Muscle layer of colon (tissue), 2 donors: ENCODE results near the gene RGMB.
A peak's percentile ranks its signal among the peaks of the same experiment; 100 is the strongest.
"Not testable (repeated sequence)": the region's sequence is repeated elsewhere in the genome, so short reads cannot be mapped to it uniquely, and the experiment has no call there.

ENCODE experiments used
- H3K27ac ChIP-seq: one replicate; pipeline ENCODE4 v1.7.0; 2013; ENCODE audit warnings: low read depth, mild to moderate bottlenecking, low read length, moderate library complexity
- H3K27me3 ChIP-seq, 2 donors: one replicate each; pipeline ENCODE4 v1.7.0; 2013; ENCODE audit warnings: low read length in 2 of 2, mild to moderate bottlenecking in 2 of 2; ENCODE audit not compliant: insufficient read depth in 2 of 2, control insufficient read depth in 1 of 2
- H3K36me3 ChIP-seq: one replicate; pipeline ENCODE4 v1.7.0; 2013; ENCODE audit warnings: mild to moderate bottlenecking, low read length; ENCODE audit not compliant: insufficient read depth
- H3K4me1 ChIP-seq: one replicate; pipeline ENCODE4 v1.7.0; 2013; ENCODE audit warnings: mild to moderate bottlenecking, low read length; ENCODE audit not compliant: insufficient read depth
- H3K4me3 ChIP-seq, 2 donors: one replicate each; pipeline ENCODE4 v1.7.0; 2013; ENCODE audit warnings: low read length in 2 of 2, low read depth in 1 of 2, mild to moderate bottlenecking in 1 of 2, moderate library complexity in 1 of 2
- H3K9ac ChIP-seq: one replicate; pipeline ENCODE4 v1.7.0; 2013; ENCODE audit warnings: low read length
- H3K9me3 ChIP-seq: one replicate; pipeline ENCODE4 v1.7.0; 2013; ENCODE audit warnings: mild to moderate bottlenecking, low read length
- donor health status: abdominal sarcoma.
- donor health status: Adenocarcinoma of cecum.

Gene RGMB

GRCh38 chr5:98749046-98749445, 24.4 kb upstream of the RGMB start:
- Histone ChIP-seq H3K36me3 (no peaks in the 10 kb centered on the region), H3K27me3 (no peaks in the 10 kb centered on the region), H3K27ac (no peak overlapping the region), H3K9me3 (no peaks in the 10 kb centered on the region), H3K4me1 (no peaks in the 10 kb centered on the region), H3K9ac (no peak overlapping the region), H3K4me3 (no peak overlapping the region)

GRCh38 chr5:98750693-98751092, 22.8 kb upstream of the RGMB start:
- no peak overlapping the region for H3K27ac ChIP-seq
- no peak overlapping the region for H3K9ac ChIP-seq
- no peaks in the 10 kb centered on the region for H3K4me1 ChIP-seq
- H3K9me3 ChIP-seq = no peaks in the 10 kb centered on the region
- no peaks in the 10 kb centered on the region for H3K27me3 ChIP-seq
- no peak overlapping the region for H3K4me3 ChIP-seq
- no peaks in the 10 kb centered on the region for H3K36me3 ChIP-seq

GRCh38 chr5:98752331-98752730, 21.1 kb upstream of the RGMB start:
- not testable (repeated sequence) for H3K27ac ChIP-seq, H3K9ac ChIP-seq, H3K9me3 ChIP-seq, H3K36me3 ChIP-seq, H3K27me3 ChIP-seq, H3K4me3 ChIP-seq, H3K4me1 ChIP-seq

- not testable (repeated sequence) for H3K27me3 ChIP-seq, H3K27ac ChIP-seq, H3K36me3 ChIP-seq, H3K9me3 ChIP-seq, H3K4me1 ChIP-seq, H3K4me3 ChIP-seq, H3K9ac ChIP-seq
These were observed 20.7 kb upstream of the RGMB start for GRCh38 chr5:98752801-98753200.

GRCh38 chr5:98753507-98753906, 20.0 kb upstream of the RGMB start:
- Histone ChIP-seq H3K4me1 (no peaks in the 10 kb centered on the region), H3K9me3 (no peaks in the 10 kb centered on the region), H3K36me3 (no peaks in the 10 kb centered on the region), H3K27ac (no peak overlapping the region), H3K9ac (no peak overlapping the region), H3K4me3 (no peak overlapping the region), H3K27me3 (no peaks in the 10 kb centered on the region)

GRCh38 chr5:98755406-98755805, 18.1 kb upstream of the RGMB start:
- no peak overlapping the region for H3K4me3 ChIP-seq
- H3K9ac ChIP-seq = no peak overlapping the region
- H3K9me3 ChIP-seq = no peaks in the 10 kb centered on the region
- H3K36me3 ChIP-seq = no peaks in the 10 kb centered on the region
- H3K27ac ChIP-seq = no peak overlapping the region
- no peaks in the 10 kb centered on the region for H3K4me1 ChIP-seq
- no peaks in the 10 kb centered on the region for H3K27me3 ChIP-seq

- no peak overlapping the region for H3K27ac ChIP-seq
- no peaks in the 10 kb centered on the region for H3K27me3 ChIP-seq
- no peaks in the 10 kb centered on the region for H3K36me3 ChIP-seq
- no peak overlapping the region for H3K9ac ChIP-seq
- H3K9me3 ChIP-seq = no peaks in the 10 kb centered on the region
- H3K4me3 ChIP-seq = no peak overlapping the region
- no peaks in the 10 kb centered on the region for H3K4me1 ChIP-seq
These were observed 15.5 kb upstream of the RGMB start for GRCh38 chr5:98757978-98758377.

- no peak overlapping the region for H3K4me3 ChIP-seq
- no peak overlapping the region for H3K27ac ChIP-seq
- H3K4me1 ChIP-seq = no peaks in the 10 kb centered on the region
- no peaks in the 10 kb centered on the region for H3K27me3 ChIP-seq
- no peak overlapping the region for H3K9ac ChIP-seq
- no peaks in the 10 kb centered on the region for H3K9me3 ChIP-seq
- H3K36me3 ChIP-seq = no peaks in the 10 kb centered on the region
These were observed 10.3 kb upstream of the RGMB start for GRCh38 chr5:98763001-98763630.

GRCh38 chr5:98765815-98766214, 7.6 kb upstream of the RGMB start:
- Histone ChIP-seq H3K27ac (no peak overlapping the region), H3K4me1 (no peaks in the 10 kb centered on the region), H3K27me3 (no peaks in the 10 kb centered on the region), H3K9me3 (no peaks in the 10 kb centered on the region), H3K36me3 (no peaks in the 10 kb centered on the region), H3K9ac (no peak overlapping the region), H3K4me3 (no peak overlapping the region)

- Histone ChIP-seq H3K36me3 (no peaks in the 10 kb centered on the region), H3K4me3 (no peak overlapping the region), H3K27me3 (no peaks in the 10 kb centered on the region), H3K9me3 (no peaks in the 10 kb centered on the region), H3K27ac (no peak overlapping the region), H3K9ac (no peak overlapping the region), H3K4me1 (peaks cover 9% of the 10 kb centered on the region)
These were observed 5.9 kb upstream of the RGMB start for GRCh38 chr5:98767581-98767980.

GRCh38 chr5:98768160-98768959, 5.1 kb upstream of the RGMB start:
- no peaks in the 10 kb centered on the region for H3K9me3 ChIP-seq
- peak overlapping the region; percentile 16 for H3K9ac ChIP-seq
- H3K27me3 ChIP-seq = no peaks in the 10 kb centered on the region
- no peaks in the 10 kb centered on the region for H3K36me3 ChIP-seq
- H3K4me1 ChIP-seq = peaks cover 12% of the 10 kb centered on the region
- peak overlapping the region; percentile 72 to 87 for H3K4me3 ChIP-seq
- H3K27ac ChIP-seq = peak overlapping the region; percentile 30

- no peaks in the 10 kb centered on the region for H3K9me3 ChIP-seq
- peaks cover 12% of the 10 kb centered on the region for H3K4me1 ChIP-seq
- no peaks in the 10 kb centered on the region for H3K36me3 ChIP-seq
- peak overlapping the region; percentile 16 for H3K9ac ChIP-seq
- H3K27ac ChIP-seq = peak overlapping the region; percentile 77
- peak overlapping the region; percentile 72 to 87 for H3K4me3 ChIP-seq
- H3K27me3 ChIP-seq = no peaks in the 10 kb centered on the region
These were observed 4.6 kb upstream of the RGMB start for GRCh38 chr5:98768960-98769209.
